HepG2 (cell line): ENCODE measurements around the gene LAPTM4A. TPM values are rescaled to one million over a fixed set of nuclear protein-coding genes. Genes with fewer than 3 reads are reported as not detected.
A peak's percentile ranks its signal among the peaks of the same experiment; 100 is the strongest.

Experiments
- ARID4A ChIP-seq: sonication (generic); formaldehyde crosslinking; IDR thresholded peaks from 2 replicates; pipeline ENCODE4 v1.5.0; 2020; ENCODE audit warnings: mild to moderate bottlenecking, missing genetic modification reagents, borderline replicate concordance
- CBX5 ChIP-seq: sonication (generic); formaldehyde crosslinking; IDR thresholded peaks from 2 replicates; pipeline ENCODE4 v1.4.0; 2020; ENCODE audit warnings: missing genetic modification reagents, borderline replicate concordance
- FOXP4 ChIP-seq: sonication (generic); formaldehyde crosslinking; IDR thresholded peaks from 2 replicates; pipeline ENCODE4 v1.4.0; 2020; ENCODE audit warnings: missing genetic modification reagents
- HOXD1 ChIP-seq: sonication (generic); formaldehyde crosslinking; IDR thresholded peaks from 2 replicates; pipeline ENCODE4 v1.5.0; 2020; ENCODE audit warnings: missing genetic modification reagents
- KLF15 ChIP-seq: sonication (generic); formaldehyde crosslinking; IDR thresholded peaks from 2 replicates; pipeline ENCODE4 v1.8.1; 2023; ENCODE audit warnings: borderline replicate concordance, mild to moderate bottlenecking, inconsistent platforms, missing genetic modification reagents, mixed read lengths
- MAZ ChIP-seq, 2 experiments: sonication (generic) in 1 of 2; formaldehyde crosslinking in 1 of 2; IDR thresholded peaks; 2 replicates each; pipeline versions ENCODE4 v1.5.0 to v1.6.1; 2012 to 2020; ENCODE audit warnings: low read depth in 2 of 2, mild to moderate bottlenecking in 2 of 2, borderline replicate concordance in 1 of 2, improper control_type of control experiment in 1 of 2, low read length in 1 of 2, missing genetic modification reagents in 1 of 2, moderate library complexity in 1 of 2
- MEIS2 ChIP-seq: sonication (generic); formaldehyde crosslinking; IDR thresholded peaks from 2 replicates; pipeline ENCODE4 v1.9.0; 2021; ENCODE audit warnings: mild to moderate bottlenecking, missing genetic modification reagents
- NR3C1 ChIP-seq: sonication (generic); formaldehyde crosslinking; IDR thresholded peaks from 2 replicates; pipeline ENCODE4 v1.4.0; 2020; ENCODE audit warnings: missing genetic modification reagents
- PPARG ChIP-seq: conservative IDR thresholded peaks from 2 replicates; pipeline ENCODE4 v1.6.1; 2016; ENCODE audit warnings: missing biosample characterization, missing genetic modification reagents
- RFXANK ChIP-seq: IDR thresholded peaks from 2 replicates; pipeline ENCODE4 v1.6.1; 2016
- SIN3B ChIP-seq: fragments of 150-350 bp; IDR thresholded peaks from 2 replicates; pipeline ENCODE4 v1.6.1; 2014; ENCODE audit warnings: low read length
- SKI ChIP-seq: fragments of 450-650 bp; IDR thresholded peaks from one replicate; pipeline ENCODE4 v1.6.1; 2018; ENCODE audit warnings: mild to moderate bottlenecking; ENCODE audit not compliant: partially characterized antibody
- SPEN ChIP-seq: sonication (generic); formaldehyde crosslinking; IDR thresholded peaks from 2 replicates; pipeline ENCODE4 v1.5.1; 2020; ENCODE audit warnings: low read depth, mild to moderate bottlenecking, missing genetic modification reagents
- U2AF2 ChIP-seq: fragments of 200-400 bp; formaldehyde crosslinking; IDR thresholded peaks from 2 replicates; pipeline ENCODE4 v1.6.1; 2017; ENCODE audit warnings: low read depth, mild to moderate bottlenecking, low read length
- ZEB1 ChIP-seq: IDR thresholded peaks from 2 replicates; pipeline ENCODE4 v1.6.1; 2012; ENCODE audit warnings: mild to moderate bottlenecking, low read depth, inconsistent platforms; ENCODE audit not compliant: insufficient replicate concordance
- ZNF383 ChIP-seq: sonication (generic); formaldehyde crosslinking; IDR thresholded peaks from 2 replicates; pipeline ENCODE4 v1.4.0; 2020; ENCODE audit warnings: missing genetic modification reagents, mild to moderate bottlenecking, borderline replicate concordance
- ZNF431 ChIP-seq: sonication (generic); formaldehyde crosslinking; IDR thresholded peaks from 2 replicates; pipeline ENCODE4 v1.9.0; 2022; ENCODE audit warnings: missing genetic modification reagents, low read depth, mild to moderate bottlenecking, borderline replicate concordance
- ZNF709 ChIP-seq: sonication (generic); formaldehyde crosslinking; IDR thresholded peaks from 2 replicates; pipeline ENCODE4 v1.5.0; 2020; ENCODE audit warnings: mild to moderate bottlenecking, missing genetic modification reagents
- ZSCAN21 ChIP-seq: sonication (generic); formaldehyde crosslinking; IDR thresholded peaks from 2 replicates; pipeline ENCODE4 v1.8.0; 2022; ENCODE audit warnings: mild to moderate bottlenecking, missing genetic modification reagents, moderate library complexity, borderline replicate concordance
- polyA plus RNA-seq, 8 experiments: library from polyadenylated mRNA; depleted of rRNA in 3 of 8; stranded (reverse) in 7 of 8; unstranded in 1 of 8; fragments of >200 nt; fragmentation: Illumina TruSeq in 4 of 8; extraction: Trizol in 4 of 8; gene quantifications; 2 replicates each; pipeline versions ENCODE4 v1.2.1 to v1.2.3, GENCODE V29; 2011 to 2016; ENCODE audit warnings: low read depth in 4 of 8, missing spikeins in 1 of 8, mixed read lengths in 1 of 8; ENCODE audit not compliant: insufficient read depth in 1 of 8
- total RNA-seq, 5 experiments: library from RNA; depleted of rRNA; stranded (reverse); fragments of >200 nt; fragmentation: Illumina TruSeq; extraction: Trizol; gene quantifications; 2 replicates each; pipeline ENCODE4 v1.2.3, GENCODE V29; 2016; ENCODE audit warnings: low read depth in 1 of 5
- TF ChIP-seq, protein P1 (sequence below): sonication (generic); formaldehyde crosslinking; IDR thresholded peaks from 2 replicates; pipeline ENCODE4 v1.4.0; 2020; ENCODE audit warnings: mild to moderate bottlenecking, missing genetic modification reagents
- TF ChIP-seq, protein P2 (sequence below): sonication (generic); formaldehyde crosslinking; IDR thresholded peaks from 2 replicates; pipeline ENCODE4 v1.8.1; 2023; ENCODE audit warnings: mild to moderate bottlenecking, missing genetic modification reagents

LAPTM4A gene
- total and polyA plus RNA-seq, 2 of the 13 experiments (the other 11 are each of a cell fraction or from before 2014, with no cell fraction given): 116 to 558 TPM

GRCh38 chr2:19989667-19990415 is 61.6 kb downstream of the LAPTM4A start, which contains the start of gene WDR35 (continued):
- TF ChIP-seq, protein P1, sequence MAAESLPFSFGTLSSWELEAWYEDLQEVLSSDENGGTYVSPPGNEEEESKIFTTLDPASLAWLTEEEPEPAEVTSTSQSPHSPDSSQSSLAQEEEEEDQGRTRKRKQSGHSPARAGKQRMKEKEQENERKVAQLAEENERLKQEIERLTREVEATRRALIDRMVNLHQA: no peak
- 0 out of 2 replicates have a peak, but pooled peaks have one; percentile 38 for TF ChIP-seq SIN3B
- TF ChIP-seq, protein P2, sequence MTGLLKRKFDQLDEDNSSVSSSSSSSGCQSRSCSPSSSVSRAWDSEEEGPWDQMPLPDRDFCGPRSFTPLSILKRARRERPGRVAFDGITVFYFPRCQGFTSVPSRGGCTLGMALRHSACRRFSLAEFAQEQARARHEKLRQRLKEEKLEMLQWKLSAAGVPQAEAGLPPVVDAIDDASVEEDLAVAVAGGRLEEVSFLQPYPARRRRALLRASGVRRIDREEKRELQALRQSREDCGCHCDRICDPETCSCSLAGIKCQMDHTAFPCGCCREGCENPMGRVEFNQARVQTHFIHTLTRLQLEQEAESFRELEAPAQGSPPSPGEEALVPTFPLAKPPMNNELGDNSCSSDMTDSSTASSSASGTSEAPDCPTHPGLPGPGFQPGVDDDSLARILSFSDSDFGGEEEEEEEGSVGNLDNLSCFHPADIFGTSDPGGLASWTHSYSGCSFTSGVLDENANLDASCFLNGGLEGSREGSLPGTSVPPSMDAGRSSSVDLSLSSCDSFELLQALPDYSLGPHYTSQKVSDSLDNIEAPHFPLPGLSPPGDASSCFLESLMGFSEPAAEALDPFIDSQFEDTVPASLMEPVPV (CRISPR knock-in tag): peak; percentile 88
- no peak for TF ChIP-seq ZNF383 (CRISPR knock-in tag)
- peak; percentile 95 for TF ChIP-seq ZSCAN21
- TF ChIP-seq ARID4A (CRISPR knock-in tag): peak; percentile 99
- TF ChIP-seq KLF15 (CRISPR knock-in tag): peak; percentile 97
- peak; percentile 81; the same call in 1 of the 2 replicates for TF ChIP-seq ZNF709
- no peak; the same call in 1 of the 2 replicates for TF ChIP-seq MAZ (IDR thresholded peaks at IDR 0.05; ENCODE audit: borderline replicate concordance, low read depth, low read length)
- peak; percentile 85 for TF ChIP-seq MAZ (CRISPR knock-in tag; IDR thresholded peaks at IDR 0.05; ENCODE audit: low read depth)
- TF ChIP-seq SKI: no peak
- peak; percentile 70 for TF ChIP-seq FOXP4 (CRISPR knock-in tag)
- TF ChIP-seq ZNF431 (CRISPR knock-in tag): peak; percentile 89
- TF ChIP-seq RFXANK (CRISPR knock-in tag): no peak
- TF ChIP-seq SPEN (CRISPR knock-in tag): peak; percentile 91; the same call in 1 of the 2 replicates
- TF ChIP-seq HOXD1 (CRISPR knock-in tag): peak; percentile 87
- peak; percentile 92 for TF ChIP-seq MEIS2 (CRISPR knock-in tag)
- TF ChIP-seq PPARG (CRISPR knock-in tag): 0 out of 2 replicates have a peak, but pooled peaks have one; percentile 29
- no peak for TF ChIP-seq NR3C1 (CRISPR knock-in tag)
- peak; percentile 66 for TF ChIP-seq ZEB1
- peak; percentile 98 for TF ChIP-seq U2AF2
- peak; percentile 82; the same call in 1 of the 2 replicates for TF ChIP-seq CBX5 (CRISPR knock-in tag)
